Ovary (tissue), 3 donors: ENCODE results near the gene TPH1.

Experiments
- CTCF ChIP-seq, 3 donors: fragments of 450-650 bp in 2 of 3; fragments of 200-600 bp in 1 of 3; IDR thresholded peaks; one replicate each; pipeline versions ENCODE4 v1.5.1 to v1.8.0; 2016 to 2022; ENCODE audit warnings: antibody characterized with exemption in 3 of 3, mild to moderate bottlenecking in 1 of 3
- EP300 ChIP-seq: sonication (generic); formaldehyde crosslinking; IDR thresholded peaks from one replicate; pipeline ENCODE4 v1.6.1; 2017; ENCODE audit warnings: antibody characterized with exemption
- POLR2A ChIP-seq: fragments of 450-650 bp; IDR thresholded peaks from one replicate; pipeline ENCODE4 v1.6.1; 2017; ENCODE audit warnings: antibody characterized with exemption, mild to moderate bottlenecking, moderate library complexity
- donor health status: DM: no; HTN: no; CAD: no.

GRCh38 chr11:18063862-18064434 is 17.9 kb upstream of the TPH1 start:
- TF ChIP-seq POLR2A (no peak), EP300 (no peak), CTCF (IDR thresholded peaks at IDR 0.05) (no peak)
